GM15510 (cell line): ENCODE results near the gene CHRNB1.

Experiments used
- POLR2A ChIP-seq: IDR thresholded peaks from 3 replicates; pipeline ENCODE4 v1.6.1; 2011; ENCODE audit warnings: borderline replicate concordance; ENCODE audit not compliant: insufficient read length; ENCODE audit errors: extremely low read depth

CHRNB1 gene

DNA sequence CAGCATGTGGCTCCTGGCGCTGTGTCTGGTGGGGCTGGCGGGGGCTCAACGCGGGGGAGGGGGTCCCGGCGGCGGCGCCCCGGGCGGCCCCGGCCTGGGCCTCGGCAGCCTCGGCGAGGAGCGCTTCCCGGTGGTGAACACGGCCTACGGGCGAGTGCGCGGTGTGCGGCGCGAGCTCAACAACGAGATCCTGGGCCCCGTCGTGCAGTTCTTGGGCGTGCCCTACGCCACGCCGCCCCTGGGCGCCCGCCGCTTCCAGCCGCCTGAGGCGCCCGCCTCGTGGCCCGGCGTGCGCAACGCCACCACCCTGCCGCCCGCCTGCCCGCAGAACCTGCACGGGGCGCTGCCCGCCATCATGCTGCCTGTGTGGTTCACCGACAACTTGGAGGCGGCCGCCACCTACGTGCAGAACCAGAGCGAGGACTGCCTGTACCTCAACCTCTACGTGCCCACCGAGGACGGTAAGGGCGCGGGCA is 36.6 kb upstream of the CHRNB1 start:
- no peak for TF ChIP-seq POLR2A

- TF ChIP-seq POLR2A: no peak
These were observed 36.0 kb upstream of the CHRNB1 start for GRCh38 chr17:7408863-7409262.

GRCh38 chr17:7409716-7410115 is 35.1 kb upstream of the CHRNB1 start:
- TF ChIP-seq POLR2A: no peak

DNA sequence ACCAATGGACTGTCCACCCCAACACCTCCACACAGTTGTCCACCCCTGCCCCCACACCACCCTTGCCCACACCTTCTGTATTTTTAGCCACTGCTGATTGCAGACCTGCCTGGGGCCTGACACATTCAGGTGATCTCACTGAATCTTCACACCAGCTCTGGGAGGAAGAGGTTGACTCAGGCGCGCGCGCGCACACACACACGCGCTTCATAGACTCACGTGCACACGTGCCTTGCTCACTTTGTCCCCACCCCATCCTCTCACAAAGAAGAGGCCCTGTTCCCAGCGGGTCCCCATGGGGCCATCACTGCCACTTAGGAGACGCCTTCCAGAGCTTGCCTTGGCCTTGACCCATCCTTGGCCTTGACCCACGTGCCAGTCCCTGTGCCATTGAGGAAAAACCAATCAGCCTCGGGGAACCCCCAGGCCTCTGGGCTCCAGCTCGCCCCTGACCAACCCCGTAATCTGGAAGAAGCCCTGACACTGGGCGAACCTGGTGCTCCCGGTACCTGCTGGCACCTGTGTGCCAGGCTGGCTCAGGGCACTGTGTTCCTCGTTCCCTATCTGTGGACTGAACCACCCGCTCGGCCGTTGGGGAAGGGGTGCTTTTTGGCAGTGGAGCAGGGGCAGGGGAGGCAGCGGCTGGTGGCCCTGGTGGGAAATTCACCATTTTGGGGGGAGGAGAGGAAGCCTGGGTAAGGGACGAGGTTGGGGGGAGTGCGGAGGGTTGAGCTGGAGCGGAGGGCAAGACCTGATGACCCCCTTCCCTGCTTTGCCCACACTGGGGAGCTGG is 34.0 kb upstream of the CHRNB1 start:
- no peak for TF ChIP-seq POLR2A

DNA sequence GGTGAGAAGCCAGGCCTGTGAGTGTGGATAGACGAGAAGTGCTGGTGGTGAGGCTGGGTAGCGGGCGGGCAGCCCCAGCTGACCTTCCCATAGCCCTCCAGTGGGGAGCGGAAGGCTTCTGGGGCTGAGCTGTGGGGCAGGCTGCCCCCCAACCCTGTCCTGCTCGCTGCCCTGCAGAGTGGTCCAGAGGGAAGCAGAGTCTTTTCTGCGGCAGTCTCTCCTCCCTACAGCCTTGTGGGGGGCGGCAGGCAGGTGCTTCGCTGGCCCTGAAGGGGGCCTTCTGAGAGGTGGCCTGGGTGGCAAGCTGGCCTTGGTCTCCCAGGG is 33.5 kb upstream of the CHRNB1 start:
- no peak for TF ChIP-seq POLR2A

- no peak for TF ChIP-seq POLR2A
These were observed 31.4 kb upstream of the CHRNB1 start for GRCh38 chr17:7413346-7413985.

GRCh38 chr17:7414837-7415236 is 30.0 kb upstream of the CHRNB1 start:
- no peak for TF ChIP-seq POLR2A

- TF ChIP-seq POLR2A: no peak
These were observed 29.1 kb upstream of the CHRNB1 start for GRCh38 chr17:7415784-7416183.

DNA sequence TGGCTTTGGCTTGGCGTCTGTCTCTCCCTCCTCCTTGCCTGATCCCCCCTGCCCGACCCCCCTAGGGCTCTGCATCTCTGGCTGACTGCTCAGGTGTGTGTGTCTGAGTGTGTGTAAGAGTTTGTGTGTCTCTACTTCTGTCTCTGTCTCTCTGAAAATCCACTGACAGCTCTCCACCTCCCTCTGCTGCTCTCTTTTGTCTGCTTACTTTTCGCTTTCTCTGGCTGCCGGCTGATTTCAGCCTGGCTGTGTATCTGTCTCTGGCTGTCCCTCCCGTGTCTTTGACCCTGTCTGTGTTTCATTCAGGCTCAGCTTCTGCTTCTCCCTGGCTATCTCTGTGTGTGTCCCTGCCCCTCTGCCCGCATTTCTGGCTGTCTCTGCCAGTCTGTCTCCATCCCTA is 28.5 kb upstream of the CHRNB1 start:
- TF ChIP-seq POLR2A: no peak

- no peak for TF ChIP-seq POLR2A
These were observed 27.7 kb upstream of the CHRNB1 start for GRCh38 chr17:7417056-7417655.

DNA sequence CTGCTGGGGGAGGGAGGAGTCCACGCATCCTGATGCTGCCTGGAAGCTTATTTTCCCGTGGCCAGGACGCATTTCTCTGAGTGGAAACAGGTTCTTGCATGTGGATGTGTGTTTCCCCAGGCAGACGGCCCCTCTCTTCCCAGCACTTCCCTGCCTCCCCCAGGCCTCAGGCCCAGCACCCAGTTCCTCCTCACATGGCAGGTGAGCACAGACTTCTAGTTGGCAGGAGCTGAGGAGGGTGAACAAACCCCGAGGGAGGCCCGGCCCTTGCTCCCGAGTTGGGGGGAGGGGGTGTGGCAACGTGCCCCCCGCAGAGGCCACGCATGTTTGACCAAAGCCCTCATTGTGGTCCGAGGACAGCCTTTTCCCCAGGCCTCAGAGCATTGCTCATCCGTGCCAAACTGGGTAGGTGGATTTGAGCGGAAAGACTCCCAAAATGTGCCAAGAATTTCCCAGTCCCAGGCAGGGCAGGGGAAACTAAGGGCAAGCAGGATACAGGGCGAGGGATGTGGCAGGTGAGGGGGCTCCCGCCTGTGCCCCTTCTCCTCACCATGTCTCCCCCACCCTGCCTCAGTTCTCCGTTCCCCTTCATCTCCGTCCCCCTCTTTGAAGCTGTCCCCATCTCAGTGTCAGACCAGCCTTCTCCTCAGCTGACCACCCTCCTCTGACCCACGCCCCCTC is 26.2 kb upstream of the CHRNB1 start:
- no peak for TF ChIP-seq POLR2A

GRCh38 chr17:7419819-7420610 is 24.8 kb upstream of the CHRNB1 start, which contains the start of gene SPEM1:
SPEM1 (plus strand) TSS chr17:7420324; CDS start chr17:7420385, 61 bp downstream.
- no peak for TF ChIP-seq POLR2A

GRCh38 chr17:7421186-7421585 is 23.7 kb upstream of the CHRNB1 start:
- TF ChIP-seq POLR2A: no peak

DNA sequence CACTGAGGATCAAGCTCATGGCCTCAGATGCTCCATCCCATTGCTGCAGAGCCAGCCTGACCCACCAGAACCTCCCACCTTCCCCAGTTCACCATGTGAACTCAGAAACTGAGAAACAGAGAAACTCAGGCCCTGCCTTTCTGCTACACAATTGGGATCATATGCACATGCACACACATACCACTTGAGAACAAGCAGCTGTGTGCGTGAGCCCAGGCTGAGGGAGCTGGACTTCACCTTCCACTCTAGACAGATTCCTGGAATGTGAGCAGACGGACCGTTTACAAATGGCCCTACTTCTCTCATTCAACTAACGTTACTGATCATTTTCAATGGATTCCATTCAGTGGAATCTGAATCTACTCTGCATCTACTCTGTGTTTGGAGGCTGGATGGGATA is 21.2 kb upstream of the CHRNB1 start:
- no peak for TF ChIP-seq POLR2A
